ENCODE results near the gene TMEM273.

The TMEM273 gene

GRCh38 chr10:49144058-49144720, 44.0 kb downstream of the TMEM273 start:
- H3K4me1 ChIP-seq (ENCODE audit: insufficient read depth, low read length), result no peaks in the 10 kb centered on the region
- no peaks in the 10 kb centered on the region for H3K9me3 ChIP-seq (ENCODE audit: low read length)
- H3K4me3 ChIP-seq (ENCODE audit: low read depth in 1 of 2, low read length in 2 of 2), result no peak overlapping the region
- no peak overlapping the region for H3K9ac ChIP-seq (ENCODE audit: low read length)
- no peak overlapping the region for H3K27ac ChIP-seq (ENCODE audit: low read depth, low read length)
- no peaks in the 10 kb centered on the region for H3K36me3 ChIP-seq (ENCODE audit: insufficient read depth, low read length)
- no peaks in the 10 kb centered on the region for H3K27me3 ChIP-seq (ENCODE audit: control insufficient read depth in 1 of 2, insufficient read depth in 2 of 2, low read length in 2 of 2)

GRCh38 chr10:49143249-49143648, 44.9 kb downstream of the TMEM273 start:
- H3K36me3 ChIP-seq (ENCODE audit: insufficient read depth, low read length), result no peaks in the 10 kb centered on the region
- H3K27ac ChIP-seq (ENCODE audit: low read depth, low read length), result no peak overlapping the region
- H3K9ac ChIP-seq (ENCODE audit: low read length), result no peak overlapping the region
- H3K4me1 ChIP-seq (ENCODE audit: insufficient read depth, low read length), result no peaks in the 10 kb centered on the region
- H3K27me3 ChIP-seq (ENCODE audit: control insufficient read depth in 1 of 2, insufficient read depth in 2 of 2, low read length in 2 of 2), result no peaks in the 10 kb centered on the region
- H3K9me3 ChIP-seq (ENCODE audit: low read length), result no peaks in the 10 kb centered on the region
- H3K4me3 ChIP-seq (ENCODE audit: low read depth in 1 of 2, low read length in 2 of 2), result no peak overlapping the region

- no peak overlapping the region for H3K27ac ChIP-seq (ENCODE audit: low read depth, low read length)
- no peaks in the 10 kb centered on the region for H3K36me3 ChIP-seq (ENCODE audit: insufficient read depth, low read length)
- H3K9me3 ChIP-seq (ENCODE audit: low read length), result no peaks in the 10 kb centered on the region
- no peaks in the 10 kb centered on the region for H3K27me3 ChIP-seq (ENCODE audit: control insufficient read depth in 1 of 2, insufficient read depth in 2 of 2, low read length in 2 of 2)
- no peak overlapping the region for H3K4me3 ChIP-seq (ENCODE audit: low read depth in 1 of 2, low read length in 2 of 2)
- no peak overlapping the region for H3K9ac ChIP-seq (ENCODE audit: low read length)
- H3K4me1 ChIP-seq (ENCODE audit: insufficient read depth, low read length), result no peaks in the 10 kb centered on the region
Measured at GRCh38 chr10:49141541-49142332, 46.5 kb downstream of the TMEM273 start.

- H3K27me3 ChIP-seq (ENCODE audit: control insufficient read depth in 1 of 2, insufficient read depth in 2 of 2, low read length in 2 of 2), result no peaks in the 10 kb centered on the region
- H3K27ac ChIP-seq (ENCODE audit: low read depth, low read length), result no peak overlapping the region
Measured at GRCh38 chr10:49140304-49141177, 47.6 kb downstream of the TMEM273 start.

GRCh38 chr10:49139846-49140195, 48.4 kb downstream of the TMEM273 start:
- no peaks in the 10 kb centered on the region for H3K4me1 ChIP-seq (ENCODE audit: insufficient read depth, low read length)
- H3K4me3 ChIP-seq (ENCODE audit: low read depth in 1 of 2, low read length in 2 of 2), result no peak overlapping the region
- H3K9ac ChIP-seq (ENCODE audit: low read length), result no peak overlapping the region
- H3K27me3 ChIP-seq (ENCODE audit: control insufficient read depth in 1 of 2, insufficient read depth in 2 of 2, low read length in 2 of 2), result no peaks in the 10 kb centered on the region
- H3K9me3 ChIP-seq (ENCODE audit: low read length), result no peaks in the 10 kb centered on the region
- no peak overlapping the region for H3K27ac ChIP-seq (ENCODE audit: low read depth, low read length)
- no peaks in the 10 kb centered on the region for H3K36me3 ChIP-seq (ENCODE audit: insufficient read depth, low read length)

More at GRCh38 chr10:49140304-49141177, 47.6 kb downstream of the TMEM273 start:
- no peak overlapping the region for H3K4me3 ChIP-seq (ENCODE audit: low read depth in 1 of 2, low read length in 2 of 2)
- no peaks in the 10 kb centered on the region for H3K9me3 ChIP-seq (ENCODE audit: low read length)
- H3K36me3 ChIP-seq (ENCODE audit: insufficient read depth, low read length), result no peaks in the 10 kb centered on the region
- H3K4me1 ChIP-seq (ENCODE audit: insufficient read depth, low read length), result no peaks in the 10 kb centered on the region
- H3K9ac ChIP-seq (ENCODE audit: low read length), result no peak overlapping the region

- Histone ChIP-seq H3K4me3 (ENCODE audit: low read depth in 1 of 2, low read length in 2 of 2) (no peak overlapping the region), H3K27me3 (ENCODE audit: control insufficient read depth in 1 of 2, insufficient read depth in 2 of 2, low read length in 2 of 2) (no peaks in the 10 kb centered on the region), H3K9ac (ENCODE audit: low read length) (no peak overlapping the region), H3K4me1 (ENCODE audit: insufficient read depth, low read length) (no peaks in the 10 kb centered on the region), H3K27ac (ENCODE audit: low read depth, low read length) (no peak overlapping the region), H3K36me3 (ENCODE audit: insufficient read depth, low read length) (no peaks in the 10 kb centered on the region), H3K9me3 (ENCODE audit: low read length) (no peaks in the 10 kb centered on the region)
Measured at GRCh38 chr10:49139028-49139845, 49.0 kb downstream of the TMEM273 start.

GRCh38 chr10:49138361-49138891, 49.8 kb downstream of the TMEM273 start:
- Histone ChIP-seq H3K27me3 (ENCODE audit: control insufficient read depth in 1 of 2, insufficient read depth in 2 of 2, low read length in 2 of 2) (no peaks in the 10 kb centered on the region), H3K27ac (ENCODE audit: low read depth, low read length) (no peak overlapping the region), H3K4me3 (ENCODE audit: low read depth in 1 of 2, low read length in 2 of 2) (no peak overlapping the region), H3K9ac (ENCODE audit: low read length) (no peak overlapping the region), H3K4me1 (ENCODE audit: insufficient read depth, low read length) (no peaks in the 10 kb centered on the region), H3K9me3 (ENCODE audit: low read length) (no peaks in the 10 kb centered on the region), H3K36me3 (ENCODE audit: insufficient read depth, low read length) (no peaks in the 10 kb centered on the region)

GRCh38 chr10:49136525-49136924, 51.7 kb downstream of the TMEM273 start:
- no peak overlapping the region for H3K4me3 ChIP-seq (ENCODE audit: low read depth in 1 of 2, low read length in 2 of 2)
- H3K36me3 ChIP-seq (ENCODE audit: insufficient read depth, low read length), result no peaks in the 10 kb centered on the region
- H3K27me3 ChIP-seq (ENCODE audit: control insufficient read depth in 1 of 2, insufficient read depth in 2 of 2, low read length in 2 of 2), result no peaks in the 10 kb centered on the region
- no peaks in the 10 kb centered on the region for H3K4me1 ChIP-seq (ENCODE audit: insufficient read depth, low read length)
- H3K9ac ChIP-seq (ENCODE audit: low read length), result no peak overlapping the region
- no peak overlapping the region for H3K27ac ChIP-seq (ENCODE audit: low read depth, low read length)
- no peaks in the 10 kb centered on the region for H3K9me3 ChIP-seq (ENCODE audit: low read length)

- Histone ChIP-seq H3K9me3 (ENCODE audit: low read length) (no peaks in the 10 kb centered on the region), H3K9ac (ENCODE audit: low read length) (no peak overlapping the region), H3K4me1 (ENCODE audit: insufficient read depth, low read length) (no peaks in the 10 kb centered on the region), H3K4me3 (ENCODE audit: low read depth in 1 of 2, low read length in 2 of 2) (no peak overlapping the region), H3K36me3 (ENCODE audit: insufficient read depth, low read length) (no peaks in the 10 kb centered on the region), H3K27ac (ENCODE audit: low read depth, low read length) (no peak overlapping the region), H3K27me3 (ENCODE audit: control insufficient read depth in 1 of 2, insufficient read depth in 2 of 2, low read length in 2 of 2) (no peaks in the 10 kb centered on the region)
Measured at GRCh38 chr10:49135575-49136313, 52.4 kb downstream of the TMEM273 start.

- no peak overlapping the region for H3K4me3 ChIP-seq (ENCODE audit: low read depth in 1 of 2, low read length in 2 of 2)
- no peaks in the 10 kb centered on the region for H3K36me3 ChIP-seq (ENCODE audit: insufficient read depth, low read length)
- no peaks in the 10 kb centered on the region for H3K9me3 ChIP-seq (ENCODE audit: low read length)
- H3K27ac ChIP-seq (ENCODE audit: low read depth, low read length), result no peak overlapping the region
- H3K27me3 ChIP-seq (ENCODE audit: control insufficient read depth in 1 of 2, insufficient read depth in 2 of 2, low read length in 2 of 2), result no peaks in the 10 kb centered on the region
- no peaks in the 10 kb centered on the region for H3K4me1 ChIP-seq (ENCODE audit: insufficient read depth, low read length)
- no peak overlapping the region for H3K9ac ChIP-seq (ENCODE audit: low read length)
Measured at GRCh38 chr10:49134327-49134726, 53.9 kb downstream of the TMEM273 start.
